Esophagus muscularis mucosa (tissue), 4 donors: ENCODE results near the gene PANK2. TPM values are rescaled to one million over a fixed set of nuclear protein-coding genes. Genes with fewer than 3 reads are reported as not detected.
A peak's percentile ranks its signal among the peaks of the same experiment; 100 is the strongest.

Experiments used
- DNase-seq: peaks from one replicate; pipeline ENCODE4 v3.0.0-alpha.2; 2017; ENCODE audit errors: extremely low spot score
- H3K27ac ChIP-seq, 4 donors: fragments of 200-600 bp; sonication (generic); replicated peaks in 1 of 4; 1 replicate in 3 of 4; 2 replicates in 1 of 4; pipeline ENCODE4 v1.5.1; 2016 to 2019; ENCODE audit warnings: mild to moderate bottlenecking in 1 of 4
- H3K27me3 ChIP-seq, 4 donors: fragments of 200-600 bp; sonication (generic); one replicate each; pipeline versions ENCODE4 v1.5.1 to v1.6.0; 2016 to 2019
- H3K36me3 ChIP-seq, 4 donors: fragments of 200-600 bp; sonication (generic); one replicate each; pipeline ENCODE4 v1.5.1; 2016 to 2019
- H3K4me1 ChIP-seq, 4 donors: fragments of 200-600 bp; sonication (generic); one replicate each; pipeline ENCODE4 v1.5.1; 2016 to 2019
- H3K4me3 ChIP-seq, 4 donors: fragments of 200-600 bp; sonication (generic); 1 replicate in 2 of 4; 2 replicates in 2 of 4; pipeline ENCODE4 v1.5.1; 2016 to 2019; ENCODE audit warnings: mild to moderate bottlenecking in 4 of 4, moderate library complexity in 1 of 4
- H3K9me3 ChIP-seq, 4 donors: fragments of 200-600 bp; sonication (generic); 1 replicate in 3 of 4; 2 replicates in 1 of 4; pipeline ENCODE4 v1.5.1; 2016 to 2019
- EP300 ChIP-seq: sonication (generic); formaldehyde crosslinking; IDR thresholded peaks from one replicate; pipeline ENCODE4 v1.6.1; 2017; ENCODE audit warnings: antibody characterized with exemption
- POLR2A ChIP-seq: fragments of 450-650 bp; IDR thresholded peaks from one replicate; pipeline ENCODE4 v1.6.1; 2017; ENCODE audit warnings: antibody characterized with exemption, moderate library complexity, mild to moderate bottlenecking, low read depth
- POLR2AphosphoS5 ChIP-seq, 2 donors: sonication (generic); formaldehyde crosslinking; IDR thresholded peaks; one replicate each; pipeline ENCODE4 v1.6.1; 2017; ENCODE audit warnings: antibody characterized with exemption in 2 of 2
- WGBS: methylation state at CpG from one replicate; pipeline ENCODE4 v1.1.5; 2018; 5-methylcytosine and 5-hydroxymethylcytosine counted together
- intact Hi-C: fragments of 100-400 bp; cut with DNase I; formaldehyde crosslinking; loops from one replicate; pipeline ENCODE4 v1.15.1; 2023
- total RNA-seq, 4 donors: library from RNA; depleted of rRNA; stranded (reverse); fragments of >200 nt; gene quantifications; one replicate each; pipeline versions ENCODE4 v1.1.0 to v1.2.1, GENCODE V29; 2016
- TF ChIP-seq, protein P1 (sequence below), 3 experiments: fragments of 200-600 bp in 2 of 3; fragments of 450-650 bp in 1 of 3; sonication (generic) in 2 of 3; IDR thresholded peaks; one replicate each; pipeline ENCODE4 v1.5.1; 2017 to 2019; ENCODE audit warnings: antibody characterized with exemption in 3 of 3, mild to moderate bottlenecking in 2 of 3, moderate library complexity in 1 of 3

Gene PANK2
- total RNA-seq, 4 donors from 2014 or later = 42.8 to 52.1 (median 46.6) TPM

GRCh38 chr20:3864518-3864917 lies 24.7 kb upstream of the PANK2 start:
- Histone ChIP-seq H3K36me3 (peaks cover 66 to 99% (median 94%) of the 10 kb centered on the region in 4 donors), H3K9me3 (no peaks in the 10 kb centered on the region), H3K4me1 (no peaks in the 10 kb centered on the region), H3K27ac (no peak overlapping the region), H3K4me3 (no peak overlapping the region), H3K27me3 (no peaks in the 10 kb centered on the region)
- TF ChIP-seq POLR2A (no peak), EP300 (no peak), POLR2AphosphoS5 (IDR thresholded peaks at IDR 0.05) (peak in 1 of 2 donors; percentile 9)
- TF ChIP-seq, protein P1, sequence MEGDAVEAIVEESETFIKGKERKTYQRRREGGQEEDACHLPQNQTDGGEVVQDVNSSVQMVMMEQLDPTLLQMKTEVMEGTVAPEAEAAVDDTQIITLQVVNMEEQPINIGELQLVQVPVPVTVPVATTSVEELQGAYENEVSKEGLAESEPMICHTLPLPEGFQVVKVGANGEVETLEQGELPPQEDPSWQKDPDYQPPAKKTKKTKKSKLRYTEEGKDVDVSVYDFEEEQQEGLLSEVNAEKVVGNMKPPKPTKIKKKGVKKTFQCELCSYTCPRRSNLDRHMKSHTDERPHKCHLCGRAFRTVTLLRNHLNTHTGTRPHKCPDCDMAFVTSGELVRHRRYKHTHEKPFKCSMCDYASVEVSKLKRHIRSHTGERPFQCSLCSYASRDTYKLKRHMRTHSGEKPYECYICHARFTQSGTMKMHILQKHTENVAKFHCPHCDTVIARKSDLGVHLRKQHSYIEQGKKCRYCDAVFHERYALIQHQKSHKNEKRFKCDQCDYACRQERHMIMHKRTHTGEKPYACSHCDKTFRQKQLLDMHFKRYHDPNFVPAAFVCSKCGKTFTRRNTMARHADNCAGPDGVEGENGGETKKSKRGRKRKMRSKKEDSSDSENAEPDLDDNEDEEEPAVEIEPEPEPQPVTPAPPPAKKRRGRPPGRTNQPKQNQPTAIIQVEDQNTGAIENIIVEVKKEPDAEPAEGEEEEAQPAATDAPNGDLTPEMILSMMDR (IDR thresholded peaks at IDR 0.05) = no peak
- 93% methylated on average over 3 of the region's 5 CpGs for WGBS
- intact Hi-C loops = no loop called here
- no peak for DNase-seq

GRCh38 chr20:3865152-3865886 lies 23.9 kb upstream of the PANK2 start:
- peaks cover 0 to 5% (median 0%) of the 10 kb centered on the region in 4 donors for H3K4me1 ChIP-seq
- intact Hi-C loops = no loop called here
- 80% methylated on average over 8 of the region's 14 CpGs for WGBS
- no peaks in the 10 kb centered on the region for H3K27me3 ChIP-seq
- H3K9me3 ChIP-seq = no peaks in the 10 kb centered on the region
- no peak overlapping the region for H3K27ac ChIP-seq
- H3K36me3 ChIP-seq = peaks cover 61 to 99% (median 93%) of the 10 kb centered on the region in 4 donors
- H3K4me3 ChIP-seq = no peak overlapping the region
- no peak for DNase-seq
- TF ChIP-seq POLR2A = no peak
- no peak for TF ChIP-seq POLR2AphosphoS5 (IDR thresholded peaks at IDR 0.05)
- TF ChIP-seq, protein P1 (IDR thresholded peaks at IDR 0.05) = no peak
- no peak for TF ChIP-seq EP300

GRCh38 chr20:3865887-3866407 lies 23.2 kb upstream of the PANK2 start:
- DNase-seq = no peak
- Histone ChIP-seq H3K9me3 (no peaks in the 10 kb centered on the region), H3K27ac (no peak overlapping the region), H3K27me3 (no peaks in the 10 kb centered on the region), H3K4me3 (no peak overlapping the region), H3K36me3 (peaks cover 57 to 95% (median 89%) of the 10 kb centered on the region in 4 donors), H3K4me1 (peaks cover 0 to 5% (median 2%) of the 10 kb centered on the region in 4 donors)
- 94% methylated on average over 11 of the region's 14 CpGs for WGBS
- intact Hi-C loops = no loop called here
- TF ChIP-seq POLR2A (no peak), EP300 (no peak), POLR2AphosphoS5 (IDR thresholded peaks at IDR 0.05) (no peak)
- TF ChIP-seq, protein P1 (IDR thresholded peaks at IDR 0.05) = no peak

DNA sequence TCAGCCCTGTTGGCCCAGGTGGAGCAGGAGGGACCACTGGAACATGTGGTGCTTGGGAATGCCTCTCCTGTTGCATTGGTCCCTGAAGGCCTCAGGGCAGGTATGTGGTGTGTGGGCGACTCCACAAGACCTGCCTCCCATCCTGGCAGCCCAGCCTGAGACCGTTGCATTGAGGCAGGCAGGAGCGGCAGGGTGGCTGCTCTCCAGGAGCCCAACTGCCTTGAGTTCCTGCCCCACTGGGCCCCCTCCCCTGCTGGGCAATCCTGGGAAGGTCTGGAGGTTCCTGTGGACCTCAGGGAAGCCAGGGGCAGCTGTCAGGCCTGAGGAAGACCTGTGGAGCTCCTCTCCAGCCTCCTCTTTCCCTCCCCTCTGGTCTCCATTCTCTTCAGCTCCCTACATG lies 22.7 kb upstream of the PANK2 start:
- DNase-seq = no peak
- H3K4me1 ChIP-seq = peaks cover 0 to 8% (median 6%) of the 10 kb centered on the region in 4 donors
- no peak overlapping the region for H3K4me3 ChIP-seq
- no peak overlapping the region for H3K27ac ChIP-seq
- TF ChIP-seq, protein P1 (IDR thresholded peaks at IDR 0.05) = no peak
- TF ChIP-seq POLR2A = no peak
- TF ChIP-seq EP300 = no peak
- no peak for TF ChIP-seq POLR2AphosphoS5 (IDR thresholded peaks at IDR 0.05)
- 100% methylated on average over 2 of the region's 3 CpGs for WGBS
- no peaks in the 10 kb centered on the region for H3K9me3 ChIP-seq
- H3K27me3 ChIP-seq = no peaks in the 10 kb centered on the region
- H3K36me3 ChIP-seq = peaks cover 52 to 95% (median 89%) of the 10 kb centered on the region in 4 donors
- intact Hi-C loops = no loop called here
